Measurements from ENCODE around the gene NMNAT2. TPM values are rescaled to one million over a fixed set of nuclear protein-coding genes. Genes with fewer than 3 reads are reported as not detected.

The NMNAT2 gene
- total and polyA plus RNA-seq, 2 of the 13 experiments (the other 11 are each of a cell fraction or from before 2014, with no cell fraction given): not detected

GRCh38 chr1:183285256-183285655 lies 132.9 kb downstream of the NMNAT2 start (continued):
- TF ChIP-seq ZNF770 (CRISPR knock-in tag; IDR thresholded peaks at IDR 0.05): no peak
- no peak for TF ChIP-seq MYNN (CRISPR knock-in tag; IDR thresholded peaks at IDR 0.05; ENCODE audit: low read depth)
- TF ChIP-seq ZNF546 (CRISPR knock-in tag; conservative IDR thresholded peaks at IDR 0.05): no peak
- no peak for TF ChIP-seq MBNL3 (CRISPR knock-in tag; conservative IDR thresholded peaks at IDR 0.05)

- FAIRE-seq (no peak), ATAC-seq (no peak), DNase-seq (ENCODE audit: low spot score) (no peak)
- ChIA-PET CTCF (ENCODE audit: low intra/inter-chr PET ratio, low total read pairs) (no interaction called here), POLR2A (no interaction called here)
- Histone ChIP-seq H3K9me3 (ENCODE audit: low read length) (no peaks in the 10 kb centered on the region), H3K9ac (ENCODE audit: insufficient read depth, low read depth, low read length) (no peak overlapping the region), H3K4me2 (ENCODE audit: low read depth, low read length) (no peak overlapping the region), H3K79me2 (ENCODE audit: insufficient read depth, low read length) (no peaks in the 10 kb centered on the region), H3K36me3 (replicated peaks in 1 of 2; ENCODE audit: control insufficient read depth in 1 of 2, insufficient read depth in 2 of 2, low read length in 2 of 2) (no peaks in the 10 kb centered on the region), H4K20me1 (ENCODE audit: insufficient read depth, low read length) (no peaks in the 10 kb centered on the region), H3K27me3 (ENCODE audit: control insufficient read depth in 1 of 2, insufficient read depth in 2 of 2, low read length in 2 of 2) (peaks cover 4 to 33% of the 10 kb centered on the region in 2 experiments; a peak in 3 of 5 replicates), H2AFZ (ENCODE audit: low read length) (no peak overlapping the region), H3K4me3 (replicated peaks in 1 of 3; ENCODE audit: insufficient read depth in 1 of 3, low read depth in 2 of 3, low read length in 3 of 3) (no peak overlapping the region), H3K27ac (ENCODE audit: extremely low read length, insufficient read depth, low read length) (no peak overlapping the region), H3K4me1 (ENCODE audit: insufficient read depth, low read length) (no peaks in the 10 kb centered on the region)
- in situ Hi-C loops (cut with HindIII; ENCODE audit: extremely low pct_ligation_motif_present, low pct_unique_long_range_greater_than_20kb) (loop anchor here (5.0 to 25.0 kb wide), 2 partner anchors 278 to 338 kb away; no protein-coding TSS in a partner anchor), intact Hi-C loops (cut with micrococcal nuclease; ENCODE audit: unreplicated experiment) (no loop called here)
- BruUV-seq (replicated peaks): no TSS peak
- no CpG with 5 or more reads among the region's 5 CpGs for WGBS (ENCODE audit: low lambda C conversion rate)
- TF ChIP-seq ZNF331 (CRISPR knock-in tag; IDR thresholded peaks at IDR 0.05): no peak
- TF ChIP-seq HDAC2 (CRISPR knock-in tag; IDR thresholded peaks at IDR 0.05): no peak
- no peak for TF ChIP-seq HMGXB3 (CRISPR knock-in tag; IDR thresholded peaks at IDR 0.05; ENCODE audit: borderline replicate concordance)
- TF ChIP-seq KLF9 (CRISPR knock-in tag; IDR thresholded peaks at IDR 0.05; ENCODE audit: low read depth): no peak
- TF ChIP-seq SP5 (CRISPR knock-in tag; IDR thresholded peaks at IDR 0.05; ENCODE audit: borderline replicate concordance, low read depth): no peak
- TF ChIP-seq GMEB1 (CRISPR knock-in tag; IDR thresholded peaks at IDR 0.05; ENCODE audit: borderline replicate concordance): no peak
- TF ChIP-seq ZNF343 (CRISPR knock-in tag; IDR thresholded peaks at IDR 0.05): no peak
- TF ChIP-seq DBP (CRISPR knock-in tag; IDR thresholded peaks at IDR 0.05; ENCODE audit: not compliant biosample characterization): no peak
- TF ChIP-seq ZNF550 (CRISPR knock-in tag; IDR thresholded peaks at IDR 0.05; ENCODE audit: borderline replicate concordance): no peak
- TF ChIP-seq ATF3 (CRISPR knock-in tag; IDR thresholded peaks at IDR 0.05): no peak
Observed at GRCh38 chr1:183284086-183284485, 134.1 kb downstream of the NMNAT2 start.

All from HepG2 (cell line).